Activated naive CD4-positive, alpha-beta T cell treated with anti-CD3 and anti-CD28 coated beads for 36 hours (primary cell): ENCODE data around the gene ZNF791. TPM values are rescaled to one million over a fixed set of nuclear protein-coding genes. Genes with fewer than 3 reads are reported as not detected.

Experiments used
- total RNA-seq, 2 experiments: library from RNA; stranded (reverse); gene quantifications; one replicate each; pipeline ENCODE4 v1.2.3, GENCODE V29; 2021

ZNF791 gene
- total RNA-seq, 2 experiments from 2014 or later = 11.2 to 11.9 TPM

Other genes starting within 250 kb of the ZNF791 start
- 1 to 10 TPM; 1.7 to 2.4 TPM for gene ZNF442, start 245.2 kb upstream of the ZNF791 start, total RNA-seq
- 1 to 10 TPM; 3.3 to 3.6 TPM for gene ZNF799, start 209.6 kb upstream of the ZNF791 start, total RNA-seq
- 1 to 10 TPM; 3.7 to 4.1 TPM for gene ZNF443, start 169.9 kb upstream of the ZNF791 start, total RNA-seq
- 1 to 10 TPM; 1.9 to 2.4 TPM for gene ZNF709, start 126.1 kb upstream of the ZNF791 start, total RNA-seq
- 1 to 10 TPM; 5.6 to 5.7 TPM for gene ZNF564, start 59.4 kb upstream of the ZNF791 start, total RNA-seq
- 1 to 10 TPM; 3.9 to 5.0 TPM for gene ZNF490, start 107 bp upstream of the ZNF791 start, total RNA-seq
- gene MAN2B1, start 55.8 kb downstream of the ZNF791 start, total RNA-seq = 100 to 1,000 TPM; 120 to 131 TPM
- gene WDR83, start 55.9 kb downstream of the ZNF791 start, total RNA-seq = 10 to 100 TPM; 14.9 to 16.2 TPM
- gene DHPS, start 71.0 kb downstream of the ZNF791 start, total RNA-seq = 100 to 1,000 TPM; 131 to 149 TPM
- gene GNG14, start 77.1 kb downstream of the ZNF791 start, total RNA-seq = not detected
- gene FBXW9, start 85.7 kb downstream of the ZNF791 start, total RNA-seq = 1 to 10 TPM; 7.2 to 8.7 TPM
- 10 to 100 TPM; 80.7 to 81.1 TPM for gene TNPO2, start 113.0 kb downstream of the ZNF791 start, total RNA-seq
- gene TRIR, start 123.8 kb downstream of the ZNF791 start, total RNA-seq = 100 to 1,000 TPM; 119 to 126 TPM
- gene GET3, start 126.6 kb downstream of the ZNF791 start, total RNA-seq = 10 to 100 TPM; 47.7 TPM
- gene BEST2, start 140.9 kb downstream of the ZNF791 start, total RNA-seq = not detected
- gene HOOK2, start 164.6 kb downstream of the ZNF791 start, total RNA-seq = 10 to 100 TPM; 14.0 to 14.9 TPM
- 100 to 1,000 TPM; 292 to 296 TPM for gene JUNB, start 180.6 kb downstream of the ZNF791 start, total RNA-seq
- gene PRDX2, start 190.9 kb downstream of the ZNF791 start, total RNA-seq = 100 to 1,000 TPM; 237 to 249 TPM
- 10 to 100 TPM; 41.4 to 43.2 TPM for gene THSD8, start 191.1 kb downstream of the ZNF791 start, total RNA-seq
- gene RNASEH2A, start 195.7 kb downstream of the ZNF791 start, total RNA-seq = 10 to 100 TPM; 54.8 to 55.6 TPM
- gene RTBDN, start 223.7 kb downstream of the ZNF791 start, total RNA-seq = not detected
- 1 to 10 TPM; 1.2 to 1.5 TPM for gene MAST1, start 227.6 kb downstream of the ZNF791 start, total RNA-seq